Left lung (tissue), 10 donors: ENCODE results near the gene HSD3B1. TPM values are rescaled to one million over a fixed set of nuclear protein-coding genes. Genes with fewer than 3 reads are reported as not detected.
"Not testable (repeated sequence)": the region's sequence is repeated elsewhere in the genome, so short reads cannot be mapped to it uniquely, and the experiment has no call there.

ENCODE experiments used
- ATAC-seq: fragments of 200-7000 bp; cut with Tn5 transposase; one replicate; pipeline ENCODE4 v1.9.1; 2020; ENCODE audit warnings: moderate library complexity
- DNase-seq, 4 donors: peaks; one replicate each; pipeline ENCODE4 v3.0.0-alpha.2; 2013 to 2020
- H3K27ac ChIP-seq, 2 donors: fragments of 200-600 bp; sonication (generic) in 1 of 2; one replicate each; pipeline versions ENCODE4 v1.5.0 to v1.8.0; 2020 to 2021
- H3K27me3 ChIP-seq, 2 donors: fragments of 200-600 bp; sonication (generic) in 1 of 2; one replicate each; pipeline versions ENCODE4 v1.5.0 to v1.8.0; 2020 to 2021
- H3K36me3 ChIP-seq, 2 donors: fragments of 200-600 bp; sonication (generic) in 1 of 2; one replicate each; pipeline versions ENCODE4 v1.5.0 to v1.8.0; 2020 to 2021
- H3K4me1 ChIP-seq, 2 donors: fragments of 200-600 bp; one replicate each; pipeline ENCODE4 v1.8.0; 2021
- H3K4me3 ChIP-seq, 2 donors: fragments of 200-600 bp; sonication (generic) in 1 of 2; one replicate each; pipeline versions ENCODE4 v1.5.0 to v1.8.0; 2020 to 2021; ENCODE audit warnings: mild to moderate bottlenecking in 1 of 2
- H3K9me3 ChIP-seq, 2 donors: fragments of 200-600 bp; sonication (generic) in 1 of 2; one replicate each; pipeline versions ENCODE4 v1.5.0 to v1.8.0; 2020 to 2021
- intact Hi-C, 2 donors: fragments of 100-400 bp; cut with DNase I; formaldehyde crosslinking; loops; one replicate each; pipeline versions ENCODE4 v1.11.2 to v1.14.2; 2022
- polyA plus RNA-seq, 6 donors: library from polyadenylated mRNA; unstranded; fragments of 120-200 nt; gene quantifications; one replicate each; pipeline ENCODE4 v1.2.1, GENCODE V29; 2013; ENCODE audit not compliant: insufficient read length in 6 of 6
- total RNA-seq, 2 donors: library from RNA; stranded (reverse); fragmentation: NEBNext Ultra II Directional; extraction: Animal tissue kit (Norgen Biotek cat#: 25700); gene quantifications; one replicate each; pipeline ENCODE4 v1.2.1, GENCODE V29; 2021
- TF ChIP-seq, protein P1 (sequence below), 2 donors: fragments of 200-600 bp; sonication (generic) in 1 of 2; IDR thresholded peaks; one replicate each; pipeline versions ENCODE4 v1.5.0 to v1.8.0; 2021; ENCODE audit warnings: antibody characterized with exemption in 2 of 2
- donor health status: DM: no; HTN: yes; CAD: no.
- donor health status: DM: no; HTN: no; CAD: no.

HSD3B1 gene
- total and polyA plus RNA-seq, 8 donors: 0.54 to 1.1 (median 0.74) TPM; not detected in 3

DNA sequence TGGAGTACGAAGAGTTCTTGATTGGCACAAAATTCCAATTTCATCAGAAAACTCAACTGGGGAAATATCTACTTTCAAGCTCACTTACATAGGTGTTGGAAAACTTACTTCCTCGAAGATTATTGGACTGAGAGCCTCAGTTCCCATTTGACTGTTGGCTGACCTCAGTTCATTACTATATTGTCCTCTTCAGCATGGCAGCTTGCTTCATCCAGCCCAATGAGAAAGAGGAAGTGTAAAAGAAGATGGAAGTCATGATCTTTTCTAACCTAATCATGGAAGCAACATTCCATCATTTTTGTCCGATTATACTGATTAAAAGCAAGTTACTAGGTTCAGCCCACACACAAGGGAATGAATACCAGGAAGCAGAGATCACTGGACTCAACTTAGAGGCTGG, 49.4 kb downstream of the HSD3B1 start:
- no peak for ATAC-seq
- no peak overlapping the region for H3K27ac ChIP-seq
- H3K27me3 ChIP-seq: no peaks in the 10 kb centered on the region
- peaks cover 4% of the 10 kb centered on the region in 2 donors for H3K4me1 ChIP-seq
- no peak for DNase-seq
- TF ChIP-seq, protein P1, sequence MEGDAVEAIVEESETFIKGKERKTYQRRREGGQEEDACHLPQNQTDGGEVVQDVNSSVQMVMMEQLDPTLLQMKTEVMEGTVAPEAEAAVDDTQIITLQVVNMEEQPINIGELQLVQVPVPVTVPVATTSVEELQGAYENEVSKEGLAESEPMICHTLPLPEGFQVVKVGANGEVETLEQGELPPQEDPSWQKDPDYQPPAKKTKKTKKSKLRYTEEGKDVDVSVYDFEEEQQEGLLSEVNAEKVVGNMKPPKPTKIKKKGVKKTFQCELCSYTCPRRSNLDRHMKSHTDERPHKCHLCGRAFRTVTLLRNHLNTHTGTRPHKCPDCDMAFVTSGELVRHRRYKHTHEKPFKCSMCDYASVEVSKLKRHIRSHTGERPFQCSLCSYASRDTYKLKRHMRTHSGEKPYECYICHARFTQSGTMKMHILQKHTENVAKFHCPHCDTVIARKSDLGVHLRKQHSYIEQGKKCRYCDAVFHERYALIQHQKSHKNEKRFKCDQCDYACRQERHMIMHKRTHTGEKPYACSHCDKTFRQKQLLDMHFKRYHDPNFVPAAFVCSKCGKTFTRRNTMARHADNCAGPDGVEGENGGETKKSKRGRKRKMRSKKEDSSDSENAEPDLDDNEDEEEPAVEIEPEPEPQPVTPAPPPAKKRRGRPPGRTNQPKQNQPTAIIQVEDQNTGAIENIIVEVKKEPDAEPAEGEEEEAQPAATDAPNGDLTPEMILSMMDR (IDR thresholded peaks at IDR 0.05): no peak
- no peaks in the 10 kb centered on the region for H3K9me3 ChIP-seq
- H3K4me3 ChIP-seq: no peak overlapping the region
- intact Hi-C loops: no loop called here
- no peaks in the 10 kb centered on the region for H3K36me3 ChIP-seq

DNA sequence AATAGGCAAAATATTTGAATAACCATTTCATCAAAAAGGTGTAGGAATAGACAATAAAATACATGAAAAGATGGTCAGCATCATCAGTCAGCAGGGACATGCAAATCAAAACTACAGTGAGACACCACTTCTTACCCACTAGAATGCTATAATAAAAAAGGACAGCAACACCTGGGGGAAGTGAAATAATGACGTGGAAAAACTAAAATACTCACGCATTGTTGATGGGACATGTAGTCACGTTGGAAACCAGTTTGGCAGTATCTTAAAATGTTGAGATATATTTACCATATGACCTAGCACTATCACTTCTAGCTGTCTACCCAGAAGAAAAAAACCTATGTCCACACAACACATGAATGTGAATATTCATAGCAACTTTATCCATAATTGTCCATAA, 53.4 kb downstream of the HSD3B1 start:
- ATAC-seq, DNase-seq, H3K27me3 ChIP-seq, H3K27ac ChIP-seq, H3K36me3 ChIP-seq, intact Hi-C loops, H3K9me3 ChIP-seq, H3K4me3 ChIP-seq: not testable (repeated sequence)
- peaks cover 0 to 11% of the 10 kb centered on the region in 2 donors for H3K4me1 ChIP-seq

DNA sequence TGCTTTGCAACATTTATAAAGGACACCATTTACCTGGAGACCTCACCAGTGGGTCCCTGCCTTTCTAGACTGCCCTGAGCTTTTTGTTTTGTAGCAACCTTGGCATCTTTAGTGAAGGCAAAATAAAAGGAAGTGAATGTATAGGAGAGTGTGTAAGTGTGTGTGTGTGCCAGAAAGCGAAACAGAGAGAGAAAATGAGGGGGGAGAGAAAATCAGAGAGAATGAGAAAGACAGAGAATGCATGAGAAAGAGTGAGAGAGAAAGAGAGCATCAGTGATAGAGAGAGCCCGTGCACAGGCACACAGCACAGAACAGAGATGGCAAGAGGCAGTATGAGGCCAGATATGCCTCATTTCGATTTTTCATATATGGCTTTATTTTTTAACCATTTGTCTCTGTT, 57.5 kb downstream of the HSD3B1 start:
- intact Hi-C loops: no loop called here
- ATAC-seq (no peak), DNase-seq (no peak)
- no peak overlapping the region for H3K4me3 ChIP-seq
- H3K27ac ChIP-seq: no peak overlapping the region
- H3K9me3 ChIP-seq: no peaks in the 10 kb centered on the region
- H3K4me1 ChIP-seq: peaks cover 0 to 25% of the 10 kb centered on the region in 2 donors
- TF ChIP-seq, protein P1 (IDR thresholded peaks at IDR 0.05): no peak
- no peaks in the 10 kb centered on the region for H3K27me3 ChIP-seq
- no peaks in the 10 kb centered on the region for H3K36me3 ChIP-seq

Other genes with a start within 250 kb of the HSD3B1 start
- not detected for gene HAO2, start 138.4 kb upstream of the HSD3B1 start, total RNA-seq
- under 1 TPM; 0.11 to 0.76 (median 0.35) TPM for gene HAO2, start 138.4 kb upstream of the HSD3B1 start, polyA plus RNA-seq
- not detected for gene HSD3B2, start 92.1 kb upstream of the HSD3B1 start, total RNA-seq
- gene HSD3B2, start 92.1 kb upstream of the HSD3B1 start, polyA plus RNA-seq: under 1 TPM in 3 of 6 donors, not detected in 3; 0.17 to 0.18 (median 0.18) TPM
- 1 to 10 TPM; 8.0 to 8.1 TPM for gene ZNF697, start 141.1 kb downstream of the HSD3B1 start, total RNA-seq
- gene ZNF697, start 141.1 kb downstream of the HSD3B1 start, polyA plus RNA-seq: 10 to 100 TPM; 25.4 to 27.2 (median 25.9) TPM
- gene PHGDH, start 204.7 kb downstream of the HSD3B1 start, total RNA-seq: 10 to 100 TPM; 31.9 to 98.3 TPM
- gene PHGDH, start 204.7 kb downstream of the HSD3B1 start, polyA plus RNA-seq: 100 to 1,000 TPM in 5 of 6 donors, 10 to 100 TPM in 1; 92.9 to 132 (median 112) TPM